ENCODE measurements around the gene GDF10. TPM values are rescaled to one million over a fixed set of nuclear protein-coding genes. Genes with fewer than 3 reads are reported as not detected.

GDF10 gene
- total and polyA plus RNA-seq, 7 donors = 0.03 to 0.58 (median 0.14) TPM; not detected in 2

- no peak for TF ChIP-seq CTCF (IDR thresholded peaks at IDR 0.05)
- Histone ChIP-seq H3K36me3 (ENCODE audit: insufficient read depth in 1 of 2, low read depth in 1 of 2) (no peaks in the 10 kb centered on the region), H3K27ac (no peak overlapping the region), H3K4me1 (no peaks in the 10 kb centered on the region), H3K9me3 (no peaks in the 10 kb centered on the region), H3K27me3 (ENCODE audit: insufficient read depth in 3 of 3, low read length in 2 of 3) (no peaks in the 10 kb centered on the region), H3K4me3 (no peak overlapping the region)
- ATAC-seq (no peak), DNase-seq (peak in 1 of 2 donors; percentile 6)
- 52 to 86% (median 82%) methylated on average over 9 of the region's 9 CpGs for WGBS, 3 donors
- intact Hi-C loops (cut with DNase I) = no loop called here
Measured at GRCh38 chr10:47318706-47319105, 18.7 kb downstream of the GDF10 start.

GRCh38 chr10:47319784-47320183 lies 19.8 kb downstream of the GDF10 start:
- ATAC-seq (no peak), DNase-seq (peak in 1 of 2 donors; percentile 19)
- Histone ChIP-seq H3K27ac (no peak overlapping the region), H3K9me3 (no peaks in the 10 kb centered on the region), H3K36me3 (ENCODE audit: insufficient read depth in 1 of 2, low read depth in 1 of 2) (no peaks in the 10 kb centered on the region), H3K4me1 (no peaks in the 10 kb centered on the region), H3K27me3 (ENCODE audit: insufficient read depth in 3 of 3, low read length in 2 of 3) (no peaks in the 10 kb centered on the region), H3K4me3 (no peak overlapping the region)
- TF ChIP-seq CTCF (IDR thresholded peaks at IDR 0.05) = no peak
- 67 to 75% (median 72%) methylated on average over 8 of the region's 8 CpGs for WGBS, 3 donors
- intact Hi-C loops (cut with DNase I) = no loop called here

GRCh38 chr10:47320812-47321211 lies 20.8 kb downstream of the GDF10 start:
- Histone ChIP-seq H3K27ac (no peak overlapping the region), H3K9me3 (no peaks in the 10 kb centered on the region), H3K27me3 (ENCODE audit: insufficient read depth in 3 of 3, low read length in 2 of 3) (no peaks in the 10 kb centered on the region), H3K4me3 (no peak overlapping the region), H3K36me3 (ENCODE audit: insufficient read depth in 1 of 2, low read depth in 1 of 2) (no peaks in the 10 kb centered on the region), H3K4me1 (no peaks in the 10 kb centered on the region)
- ATAC-seq (no peak), DNase-seq (peak in 1 of 2 donors; percentile 32)
- TF ChIP-seq CTCF (IDR thresholded peaks at IDR 0.05) = no peak
- 68 to 74% (median 72%) methylated on average over 6 of the region's 6 CpGs for WGBS, 3 donors
- intact Hi-C loops (cut with DNase I) = no loop called here

GRCh38 chr10:47321521-47322195 lies 21.7 kb downstream of the GDF10 start:
- Histone ChIP-seq H3K9me3 (no peaks in the 10 kb centered on the region), H3K4me1 (no peaks in the 10 kb centered on the region), H3K4me3 (no peak overlapping the region), H3K27ac (no peak overlapping the region), H3K27me3 (ENCODE audit: insufficient read depth in 3 of 3, low read length in 2 of 3) (no peaks in the 10 kb centered on the region), H3K36me3 (ENCODE audit: insufficient read depth in 1 of 2, low read depth in 1 of 2) (no peaks in the 10 kb centered on the region)
- peak in 1 of 2 donors; percentile 35 for DNase-seq
- 73 to 86% (median 83%) methylated on average over 8 of the region's 8 CpGs for WGBS, 3 donors
- TF ChIP-seq CTCF (IDR thresholded peaks at IDR 0.05) = no peak
- no peak for ATAC-seq
- intact Hi-C loops (cut with DNase I) = no loop called here
